ENCODE data around the gene PIGU.

DNA sequence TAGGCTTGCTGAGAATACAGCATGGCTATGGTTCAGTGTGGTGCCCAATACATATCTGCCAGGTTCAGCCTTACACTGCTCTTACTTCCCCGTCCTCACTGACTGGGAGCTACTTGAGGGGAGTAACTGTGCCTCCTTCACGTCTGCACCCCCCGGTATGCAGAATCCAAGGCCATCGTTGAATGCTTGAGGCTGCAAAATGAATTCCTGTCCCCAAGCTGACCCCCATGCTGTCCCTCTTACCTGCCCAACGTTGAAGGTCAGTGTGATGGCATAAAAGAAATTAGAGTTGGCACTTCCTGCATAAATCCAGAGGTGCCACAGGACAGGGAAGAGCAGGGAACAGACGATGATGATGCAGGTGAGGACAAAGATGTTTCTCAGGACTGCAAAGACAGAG lies 102.0 kb downstream of the PIGU start:
- TF ChIP-seq, protein P1, sequence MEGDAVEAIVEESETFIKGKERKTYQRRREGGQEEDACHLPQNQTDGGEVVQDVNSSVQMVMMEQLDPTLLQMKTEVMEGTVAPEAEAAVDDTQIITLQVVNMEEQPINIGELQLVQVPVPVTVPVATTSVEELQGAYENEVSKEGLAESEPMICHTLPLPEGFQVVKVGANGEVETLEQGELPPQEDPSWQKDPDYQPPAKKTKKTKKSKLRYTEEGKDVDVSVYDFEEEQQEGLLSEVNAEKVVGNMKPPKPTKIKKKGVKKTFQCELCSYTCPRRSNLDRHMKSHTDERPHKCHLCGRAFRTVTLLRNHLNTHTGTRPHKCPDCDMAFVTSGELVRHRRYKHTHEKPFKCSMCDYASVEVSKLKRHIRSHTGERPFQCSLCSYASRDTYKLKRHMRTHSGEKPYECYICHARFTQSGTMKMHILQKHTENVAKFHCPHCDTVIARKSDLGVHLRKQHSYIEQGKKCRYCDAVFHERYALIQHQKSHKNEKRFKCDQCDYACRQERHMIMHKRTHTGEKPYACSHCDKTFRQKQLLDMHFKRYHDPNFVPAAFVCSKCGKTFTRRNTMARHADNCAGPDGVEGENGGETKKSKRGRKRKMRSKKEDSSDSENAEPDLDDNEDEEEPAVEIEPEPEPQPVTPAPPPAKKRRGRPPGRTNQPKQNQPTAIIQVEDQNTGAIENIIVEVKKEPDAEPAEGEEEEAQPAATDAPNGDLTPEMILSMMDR (IDR thresholded peaks at IDR 0.05) = no peak
- TF ChIP-seq EZH2 (IDR thresholded peaks at IDR 0.05) (no peak), EZH2phosphoT487 (IDR thresholded peaks at IDR 0.05) (no peak)
